Measurements from ENCODE around the gene PCIF1. TPM values are rescaled to one million over a fixed set of nuclear protein-coding genes. Genes with fewer than 3 reads are reported as not detected.

Gene PCIF1
- total RNA-seq, 1 experiment from 2014 or later = 18.4 TPM

GRCh38 chr20:45909336-45909808 lies 25.1 kb upstream of the PCIF1 start:
- Histone ChIP-seq H3K4me3 (ENCODE audit: low read length) (no peak overlapping the region), H3K9me3 (ENCODE audit: low read length) (no peaks in the 10 kb centered on the region), H3K9ac (ENCODE audit: low read length) (no peak overlapping the region), H4K20me1 (ENCODE audit: low read length) (no peaks in the 10 kb centered on the region), H3K27ac (ENCODE audit: low read length) (no peak overlapping the region), H3K4me2 (ENCODE audit: low read length) (no peak overlapping the region), H3K36me3 (ENCODE audit: low read depth, low read length) (no peaks in the 10 kb centered on the region), H3K4me1 (ENCODE audit: insufficient read depth, low read length) (peaks cover 26% of the 10 kb centered on the region), H3K27me3 (ENCODE audit: low read length) (no peaks in the 10 kb centered on the region), H3K79me2 (ENCODE audit: low read length) (no peaks in the 10 kb centered on the region), H3K9me2 (replicated peaks; ENCODE audit: low read length) (no peaks in the 10 kb centered on the region), H3F3A (ENCODE audit: low read length, unreplicated experiment) (peaks cover 4% of the 10 kb centered on the region), H2AFZ (ENCODE audit: low read length) (no peak overlapping the region)
- BruUV-seq (replicated peaks) = no TSS peak
- ATAC-seq = no peak
- intact Hi-C loops (cut with micrococcal nuclease) = no loop called here
- ChIA-PET CTCF (no interaction called here), POLR2A (ENCODE audit: unreplicated experiment) (interaction anchor here (0.5 to 0.6 kb wide), 2 partner anchors 26 to 74 kb away, joined by 3 to 29 read pairs; no protein-coding TSS in a partner anchor)
- no peak for DNase-seq
- no peak for TF ChIP-seq EZH2phosphoT487 (IDR thresholded peaks at IDR 0.05; ENCODE audit: borderline replicate concordance, low read length)
- TF ChIP-seq CTCF (conservative IDR thresholded peaks at IDR 0.05; ENCODE audit: low read depth, low read length) = no peak
- no peak for TF ChIP-seq EZH2 (IDR thresholded peaks at IDR 0.05; ENCODE audit: low read length, unreplicated experiment)

DNA sequence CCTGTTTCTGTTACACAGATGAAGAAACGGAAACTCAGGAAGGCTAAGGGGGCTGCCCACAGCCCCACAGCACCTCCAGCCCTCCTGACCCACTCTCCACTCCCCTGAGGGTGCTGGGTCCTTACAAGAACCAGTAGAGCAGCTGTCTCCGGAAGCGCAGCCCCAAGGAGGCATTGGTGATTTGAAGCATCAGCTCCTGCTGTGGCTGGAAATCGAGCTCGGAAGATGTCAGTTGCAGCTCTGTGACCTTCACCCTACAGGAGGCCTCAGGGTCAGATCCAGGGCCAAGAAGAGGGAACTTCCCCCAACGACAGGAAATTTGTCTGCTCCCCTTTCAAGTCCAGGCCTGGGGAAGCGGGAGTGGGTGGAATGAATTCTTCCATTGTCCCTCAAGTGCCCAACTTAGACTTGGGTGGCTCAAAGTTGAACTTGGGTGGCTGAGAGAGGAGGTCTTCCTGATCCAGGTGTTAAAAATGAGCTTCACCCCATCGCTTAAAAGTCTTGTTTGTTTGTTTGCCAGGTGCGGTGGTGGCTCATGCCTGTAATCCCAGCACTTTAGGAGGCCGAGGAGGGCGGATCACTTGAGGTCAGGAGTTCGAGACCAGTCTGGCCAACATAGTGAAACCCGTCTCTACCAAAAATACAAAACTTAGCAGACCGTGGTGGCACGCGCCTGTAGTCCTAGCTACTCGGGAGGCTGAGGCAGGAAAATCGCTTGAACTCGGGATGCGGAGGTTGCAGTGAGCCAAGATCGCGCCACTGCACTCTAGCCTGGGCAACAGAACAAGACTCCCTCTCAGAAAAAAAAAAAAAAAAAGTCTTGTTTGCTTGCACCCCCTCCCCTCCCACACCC lies 24.4 kb upstream of the PCIF1 start:
- CTCF ChIA-PET = no interaction called here
- H3K4me3 ChIP-seq (ENCODE audit: low read length) = no peak overlapping the region
- no peaks in the 10 kb centered on the region for H3K9me2 ChIP-seq (replicated peaks; ENCODE audit: low read length)
- no peak overlapping the region; the same call in 1 of the 2 replicates for H3K4me2 ChIP-seq (ENCODE audit: low read length)
- no peak for DNase-seq
- POLR2A ChIA-PET (ENCODE audit: unreplicated experiment) = interaction anchor here (0.5 to 1.1 kb wide), 3 partner anchors 25 to 39 kb away, joined by 3 to 20 read pairs (median 19); no protein-coding TSS in a partner anchor
- no peaks in the 10 kb centered on the region for H4K20me1 ChIP-seq (ENCODE audit: low read length)
- TF ChIP-seq EZH2phosphoT487 (IDR thresholded peaks at IDR 0.05; ENCODE audit: borderline replicate concordance, low read length) = no peak
- no peak for TF ChIP-seq EZH2 (IDR thresholded peaks at IDR 0.05; ENCODE audit: low read length, unreplicated experiment)
- TF ChIP-seq CTCF (conservative IDR thresholded peaks at IDR 0.05; ENCODE audit: low read depth, low read length) = no peak
- peaks cover 23% of the 10 kb centered on the region for H3K4me1 ChIP-seq (ENCODE audit: insufficient read depth, low read length)
- H3K36me3 ChIP-seq (ENCODE audit: low read depth, low read length) = no peaks in the 10 kb centered on the region
- BruUV-seq (replicated peaks) = no TSS peak
- H2AFZ ChIP-seq (ENCODE audit: low read length) = no peak overlapping the region
- no peak for ATAC-seq
- no peaks in the 10 kb centered on the region for H3K27me3 ChIP-seq (ENCODE audit: low read length)
- no peak overlapping the region for H3K9ac ChIP-seq (ENCODE audit: low read length)
- H3K9me3 ChIP-seq (ENCODE audit: low read length) = no peaks in the 10 kb centered on the region
- H3F3A ChIP-seq (ENCODE audit: low read length, unreplicated experiment) = peaks cover 4% of the 10 kb centered on the region
- no peak overlapping the region for H3K27ac ChIP-seq (ENCODE audit: low read length)
- no peaks in the 10 kb centered on the region for H3K79me2 ChIP-seq (ENCODE audit: low read length)
- intact Hi-C loops (cut with micrococcal nuclease) = no loop called here

All from PC-3 (cell line).